Neural crest cell (in vitro differentiated cells): Measurements from ENCODE around the gene TNNT3. TPM values are rescaled to one million over a fixed set of nuclear protein-coding genes. Genes with fewer than 3 reads are reported as not detected.
A peak's percentile ranks its signal among the peaks of the same experiment; 100 is the strongest.

Experiments used
- DNase-seq: peaks from one replicate; pipeline ENCODE4 v3.0.0; 2021; ENCODE audit warnings: low read depth, mixed read lengths, low spot score
- H3K27ac Mint-ChIP-seq: one replicate; pipeline ENCODE4 v1.8.0; 2021; ENCODE audit warnings: mild to moderate bottlenecking, mixed read lengths; ENCODE audit not compliant: unreplicated experiment
- H3K27me3 Mint-ChIP-seq: 2 replicates; pipeline ENCODE4 v1.8.0; 2021; ENCODE audit warnings: low read depth, mild to moderate bottlenecking, mixed read lengths
- H3K36me3 Mint-ChIP-seq: 2 replicates; pipeline ENCODE4 v1.8.0; 2021; ENCODE audit warnings: low read depth, mild to moderate bottlenecking, mixed read lengths
- H3K4me1 Mint-ChIP-seq: 2 replicates; pipeline ENCODE4 v1.8.0; 2021; ENCODE audit warnings: mixed read lengths
- H3K4me3 Mint-ChIP-seq: one replicate; pipeline ENCODE4 v1.8.0; 2021; ENCODE audit warnings: mild to moderate bottlenecking, mixed read lengths
- H3K9me3 Mint-ChIP-seq: 2 replicates; pipeline ENCODE4 v1.8.0; 2021; ENCODE audit warnings: mixed read lengths
- CTCF ChIP-seq: fragments of 200-600 bp; sonication (generic); conservative IDR thresholded peaks from 2 replicates; pipeline ENCODE4 v1.5.0; 2021; ENCODE audit warnings: antibody characterized with exemption, mild to moderate bottlenecking
- long read RNA-seq: library from polyadenylated mRNA; unstranded; transcript quantifications from one replicate; pipeline ENCODE4 v2.0.0, GENCODE V29; 2020
- total RNA-seq: library from RNA; stranded (reverse); gene quantifications from 2 replicates; pipeline ENCODE4 v1.2.1, GENCODE V29; 2021

The TNNT3 gene
- not detected in 2 replicates for total RNA-seq
- long read RNA-seq: 0 reads

- Mint-ChIP-seq H3K27me3 (no peaks in the 10 kb centered on the region), H3K36me3 (no peaks in the 10 kb centered on the region), H3K27ac (peak within 1 kb of the TSS; percentile 19), H3K4me3 (no peak within 1 kb of the TSS), H3K4me1 (no peaks in the 10 kb centered on the region), H3K9me3 (peaks cover 3% of the 10 kb centered on the region)
- no peak for DNase-seq
- no peak for TF ChIP-seq CTCF
Observed at GRCh38 chr11:1919391-1920127, at the start of gene TNNT3. Gene TNNT3, plus strand, starts transcription at chr11:1919703. Its CDS starts 3,172 bp downstream, at chr11:1922875.

GRCh38 chr11:1870326-1870696, 49.2 kb upstream of the TNNT3 start:
- Mint-ChIP-seq H3K9me3 (no peaks in the 10 kb centered on the region), H3K4me3 (no peak overlapping the region), H3K27ac (no peak overlapping the region), H3K27me3 (peaks cover 3% of the 10 kb centered on the region), H3K4me1 (peaks cover 5% of the 10 kb centered on the region), H3K36me3 (no peaks in the 10 kb centered on the region)
- TF ChIP-seq CTCF: no peak
- DNase-seq: no peak

GRCh38 chr11:1870721-1871466, 48.6 kb upstream of the TNNT3 start:
- H3K27me3 Mint-ChIP-seq: peaks cover 3% of the 10 kb centered on the region
- no peaks in the 10 kb centered on the region for H3K36me3 Mint-ChIP-seq
- no peak for TF ChIP-seq CTCF
- no peak for DNase-seq
- H3K27ac Mint-ChIP-seq: no peak overlapping the region
- H3K4me3 Mint-ChIP-seq: no peak overlapping the region
- peaks cover 7% of the 10 kb centered on the region for H3K4me1 Mint-ChIP-seq
- H3K9me3 Mint-ChIP-seq: no peaks in the 10 kb centered on the region

GRCh38 chr11:1871531-1871930, 48.0 kb upstream of the TNNT3 start:
- H3K36me3 Mint-ChIP-seq: no peaks in the 10 kb centered on the region
- H3K27ac Mint-ChIP-seq: no peak overlapping the region
- H3K4me3 Mint-ChIP-seq: no peak overlapping the region
- H3K4me1 Mint-ChIP-seq: peaks cover 7% of the 10 kb centered on the region
- DNase-seq: no peak
- no peaks in the 10 kb centered on the region for H3K9me3 Mint-ChIP-seq
- TF ChIP-seq CTCF: no peak
- peaks cover 3% of the 10 kb centered on the region for H3K27me3 Mint-ChIP-seq

GRCh38 chr11:1872267-1872985, 47.1 kb upstream of the TNNT3 start:
- DNase-seq: no peak
- no peak overlapping the region for H3K4me3 Mint-ChIP-seq
- H3K4me1 Mint-ChIP-seq: peaks cover 7% of the 10 kb centered on the region
- no peak overlapping the region for H3K27ac Mint-ChIP-seq
- no peaks in the 10 kb centered on the region for H3K36me3 Mint-ChIP-seq
- no peak for TF ChIP-seq CTCF
- H3K9me3 Mint-ChIP-seq: no peaks in the 10 kb centered on the region
- peaks cover 3% of the 10 kb centered on the region for H3K27me3 Mint-ChIP-seq
